GM19395 (cell line): ENCODE results near the gene FBLIM1.

Experiments
- ATAC-seq: cut with Tn5 transposase; IDR thresholded peaks from one replicate; pipeline ENCODE4 v1.9.1; 2021; ENCODE audit warnings: mild to moderate bottlenecking, moderate library complexity; ENCODE audit not compliant: unreplicated experiment

The FBLIM1 gene

GRCh38 chr1:15758343-15758931 lies at the start of gene FBLIM1:
FBLIM1 (plus strand) TSS chr1:15758795; CDS start chr1:15764984, 6,189 bp downstream.
- ATAC-seq, result no peak

- no peak for ATAC-seq
Observed at GRCh38 chr1:15709226-15709625, 49.4 kb upstream of the FBLIM1 start.

- ATAC-seq, result no peak
Observed at GRCh38 chr1:15712168-15712567, 46.4 kb upstream of the FBLIM1 start.

- ATAC-seq, result no peak
Observed at GRCh38 chr1:15714406-15715136, 44.0 kb upstream of the FBLIM1 start.

GRCh38 chr1:15717418-15718125 lies 41.0 kb upstream of the FBLIM1 start:
- no peak for ATAC-seq

- ATAC-seq, result no peak
Observed at GRCh38 chr1:15718199-15718601, 40.4 kb upstream of the FBLIM1 start.

GRCh38 chr1:15719381-15720120 lies 39.0 kb upstream of the FBLIM1 start:
- ATAC-seq, result no peak

GRCh38 chr1:15720861-15721260 lies 37.7 kb upstream of the FBLIM1 start:
- ATAC-seq, result no peak

GRCh38 chr1:15722411-15722810 lies 36.2 kb upstream of the FBLIM1 start:
- no peak for ATAC-seq

GRCh38 chr1:15722836-15723532 lies 35.6 kb upstream of the FBLIM1 start:
- ATAC-seq, result no peak

GRCh38 chr1:15723631-15724246 lies 34.9 kb upstream of the FBLIM1 start:
- ATAC-seq, result no peak

GRCh38 chr1:15724949-15725880 lies 33.4 kb upstream of the FBLIM1 start:
- ATAC-seq, result no peak

- ATAC-seq, result no peak
Observed at GRCh38 chr1:15726508-15726907, 32.1 kb upstream of the FBLIM1 start.

- no peak for ATAC-seq
Observed at GRCh38 chr1:15727021-15727420, 31.6 kb upstream of the FBLIM1 start.

GRCh38 chr1:15727424-15727823 lies 31.2 kb upstream of the FBLIM1 start:
- ATAC-seq, result no peak

GRCh38 chr1:15727866-15728534 lies 30.6 kb upstream of the FBLIM1 start:
- no peak for ATAC-seq

GRCh38 chr1:15728937-15729657 lies 29.5 kb upstream of the FBLIM1 start:
- ATAC-seq, result no peak

GRCh38 chr1:15730423-15730822 lies 28.2 kb upstream of the FBLIM1 start:
- no peak for ATAC-seq
